Activated naive CD4-positive, alpha-beta T cell treated with anti-CD3 and anti-CD28 coated beads for 36 hours (primary cell): ENCODE data around the gene TP53I3. TPM values are rescaled to one million over a fixed set of nuclear protein-coding genes. Genes with fewer than 3 reads are reported as not detected.

ENCODE experiments used
- CTCF ChIA-PET: fragments of 350-600 bp; sonication (Branson Sonifier 250); formaldehyde crosslinking; loops from one replicate; lab custom pipeline; 2021; ENCODE audit warnings: antibody characterized with exemption; lab: Charles Lee
- DNase-seq: peaks from one replicate; pipeline ENCODE4 v3.0.0-alpha.2; 2020
- H3K27ac Mint-ChIP-seq: one replicate; pipeline ENCODE4 v1.8.0; 2021; ENCODE audit warnings: mild to moderate bottlenecking, mixed read lengths
- H3K27me3 Mint-ChIP-seq: one replicate; pipeline ENCODE4 v1.8.0; 2021; ENCODE audit warnings: low read depth, mixed read lengths
- H3K36me3 Mint-ChIP-seq: one replicate; pipeline ENCODE4 v1.8.0; 2021; ENCODE audit warnings: low read depth, mixed read lengths
- H3K4me1 Mint-ChIP-seq: one replicate; pipeline ENCODE4 v1.8.0; 2021; ENCODE audit warnings: low read depth, mixed read lengths
- H3K4me3 Mint-ChIP-seq: one replicate; pipeline ENCODE4 v1.8.0; 2021; ENCODE audit warnings: mild to moderate bottlenecking, moderate library complexity, mixed read lengths
- H3K9me3 Mint-ChIP-seq: one replicate; pipeline ENCODE4 v1.8.0; 2021; ENCODE audit warnings: mixed read lengths
- intact Hi-C: fragments of 100-400 bp; cut with micrococcal nuclease; formaldehyde crosslinking; loops from one replicate; pipeline ENCODE4 v1.15.1; 2023
- total RNA-seq, 2 experiments: library from RNA; stranded (reverse); gene quantifications; one replicate each; pipeline ENCODE4 v1.2.3, GENCODE V29; 2021

TP53I3 gene
- total RNA-seq, 2 experiments from 2014 or later = 0.60 to 0.81 TPM

GRCh38 chr2:24075915-24076848, 8.5 kb downstream of the TP53I3 start, which contains the start of gene SF3B6:
Gene SF3B6, minus strand, starts transcription at chr2:24076326. Its CDS starts 97 bp downstream, at chr2:24076229.
- CTCF ChIA-PET = interaction anchor here (0.5 to 2.2 kb wide), 9 partner anchors 9 to 251 kb away, joined by 3 to 10 read pairs (median 4); partner anchors contain the start of genes ATAD2B, TP53I3 and WDCP
- Mint-ChIP-seq H3K27ac (peak within 1 kb of the TSS; percentile 93), H3K4me3 (peak within 1 kb of the TSS; percentile 97), H3K9me3 (no peaks in the 10 kb centered on the region), H3K4me1 (peaks cover 36% of the 10 kb centered on the region), H3K36me3 (peaks cover 5% of the 10 kb centered on the region), H3K27me3 (no peaks in the 10 kb centered on the region)
- DNase-seq = peak; percentile 100
- intact Hi-C loops = loop anchor here (1.0 to 5.0 kb wide), 13 partner anchors 8 to 966 kb away; partner anchors contain the start of genes ATAD2B, CENPO, EFR3B and FAM228B

GRCh38 chr2:24075259-24075658, 9.4 kb downstream of the TP53I3 start:
- no peak for DNase-seq
- Mint-ChIP-seq H3K27ac (peak overlapping the region; percentile 93), H3K9me3 (no peaks in the 10 kb centered on the region), H3K4me1 (peaks cover 36% of the 10 kb centered on the region), H3K27me3 (no peaks in the 10 kb centered on the region), H3K4me3 (peak overlapping the region; percentile 97), H3K36me3 (peaks cover 5% of the 10 kb centered on the region)
- intact Hi-C loops = loop anchor here (5.0 kb wide), 2 partner anchors 502 to 967 kb away; partner anchors contain the start of gene EFR3B
- CTCF ChIA-PET = interaction anchor here (0.6 to 1.1 kb wide), 2 partner anchors 28 to 248 kb away, joined by 4 read pairs; partner anchors contain the start of gene WDCP

GRCh38 chr2:24073816-24074215, 10.8 kb downstream of the TP53I3 start:
- intact Hi-C loops = no loop called here
- Mint-ChIP-seq H3K36me3 (peaks cover 7% of the 10 kb centered on the region), H3K27me3 (no peaks in the 10 kb centered on the region), H3K4me1 (peaks cover 36% of the 10 kb centered on the region), H3K4me3 (no peak overlapping the region), H3K9me3 (no peaks in the 10 kb centered on the region), H3K27ac (peak overlapping the region; percentile 28)
- DNase-seq = no peak
- CTCF ChIA-PET = interaction anchor here (0.7 to 1.3 kb wide), 2 partner anchors 10 to 11 kb away, joined by 4 read pairs; partner anchors contain the start of gene TP53I3

GRCh38 chr2:24072259-24072658, 12.4 kb downstream of the TP53I3 start:
- Mint-ChIP-seq H3K4me3 (no peak overlapping the region), H3K9me3 (no peaks in the 10 kb centered on the region), H3K4me1 (peaks cover 30% of the 10 kb centered on the region), H3K36me3 (peaks cover 10% of the 10 kb centered on the region), H3K27me3 (no peaks in the 10 kb centered on the region), H3K27ac (no peak overlapping the region)
- CTCF ChIA-PET = interaction anchor here (0.6 to 1.4 kb wide), 2 partner anchors 12 to 19 kb away, joined by 3 read pairs; no protein-coding TSS in a partner anchor
- DNase-seq = no peak
- intact Hi-C loops = no loop called here

- Mint-ChIP-seq H3K9me3 (no peaks in the 10 kb centered on the region), H3K4me1 (peaks cover 11% of the 10 kb centered on the region), H3K27me3 (no peaks in the 10 kb centered on the region), H3K4me3 (no peak overlapping the region), H3K36me3 (peaks cover 6% of the 10 kb centered on the region), H3K27ac (no peak overlapping the region)
- CTCF ChIA-PET = interaction anchor here (1.2 to 1.7 kb wide), 2 partner anchors 19 to 241 kb away, joined by 6 read pairs; partner anchors contain the start of gene TP53I3
- intact Hi-C loops = loop anchor here (1.0 kb wide), 1 partner anchor 18 kb away; the partner anchor contains the start of gene WDCP
- DNase-seq = no peak
Observed at GRCh38 chr2:24065341-24065740, 19.3 kb downstream of the TP53I3 start.

- intact Hi-C loops = no loop called here
- CTCF ChIA-PET = no interaction called here
Observed at GRCh38 chr2:24058564-24059271, 25.9 kb downstream of the TP53I3 start.

GRCh38 chr2:24055750-24056149, 28.9 kb downstream of the TP53I3 start:
- Mint-ChIP-seq H3K27ac (no peak overlapping the region), H3K9me3 (no peaks in the 10 kb centered on the region), H3K36me3 (no peaks in the 10 kb centered on the region), H3K4me1 (peaks cover 4% of the 10 kb centered on the region), H3K4me3 (no peak overlapping the region), H3K27me3 (peaks cover 3% of the 10 kb centered on the region)
- intact Hi-C loops = no loop called here
- CTCF ChIA-PET = no interaction called here
- DNase-seq = no peak

More at GRCh38 chr2:24058564-24059271, 25.9 kb downstream of the TP53I3 start:
- H3K9me3 Mint-ChIP-seq = no peaks in the 10 kb centered on the region
- DNase-seq = no peak
- no peak overlapping the region for H3K4me3 Mint-ChIP-seq
- peaks cover 4% of the 10 kb centered on the region for H3K4me1 Mint-ChIP-seq
- no peaks in the 10 kb centered on the region for H3K36me3 Mint-ChIP-seq
- peaks cover 3% of the 10 kb centered on the region for H3K27me3 Mint-ChIP-seq
- no peak overlapping the region for H3K27ac Mint-ChIP-seq

GRCh38 chr2:24054366-24055010, 30.1 kb downstream of the TP53I3 start:
- DNase-seq = no peak
- Mint-ChIP-seq H3K4me3 (no peak overlapping the region), H3K36me3 (no peaks in the 10 kb centered on the region), H3K4me1 (no peaks in the 10 kb centered on the region), H3K27me3 (no peaks in the 10 kb centered on the region), H3K9me3 (no peaks in the 10 kb centered on the region), H3K27ac (no peak overlapping the region)
- intact Hi-C loops = no loop called here
- CTCF ChIA-PET = interaction anchor here (0.6 to 1.6 kb wide), 2 partner anchors 29 to 1167 kb away, joined by 4 to 5 read pairs; partner anchors contain the start of gene TP53I3

GRCh38 chr2:24052951-24053350, 31.7 kb downstream of the TP53I3 start:
- CTCF ChIA-PET = interaction anchor here (1.0 to 1.6 kb wide), 2 partner anchors 20 to 31 kb away, joined by 3 to 4 read pairs; partner anchors contain the start of gene TP53I3
- Mint-ChIP-seq H3K27me3 (peaks cover 4% of the 10 kb centered on the region), H3K9me3 (no peaks in the 10 kb centered on the region), H3K4me1 (no peaks in the 10 kb centered on the region), H3K27ac (no peak overlapping the region), H3K36me3 (no peaks in the 10 kb centered on the region), H3K4me3 (no peak overlapping the region)
- DNase-seq = no peak
- intact Hi-C loops = no loop called here

- peaks cover 7% of the 10 kb centered on the region for H3K27me3 Mint-ChIP-seq
- intact Hi-C loops = no loop called here
Observed at GRCh38 chr2:24051833-24052232, 32.8 kb downstream of the TP53I3 start.

More at GRCh38 chr2:24051833-24052232, 32.8 kb downstream of the TP53I3 start:
- Mint-ChIP-seq H3K4me3 (no peak overlapping the region), H3K27ac (no peak overlapping the region), H3K4me1 (peaks cover 6% of the 10 kb centered on the region), H3K36me3 (peaks cover 2% of the 10 kb centered on the region), H3K9me3 (no peaks in the 10 kb centered on the region)
- DNase-seq = no peak
- CTCF ChIA-PET = interaction anchor here (0.9 to 1.1 kb wide), 2 partner anchors 9 to 33 kb away, joined by 3 read pairs; partner anchors contain the start of gene TP53I3
